H1 (cell line): ENCODE measurements around the gene SIN3B. TPM values are rescaled to one million over a fixed set of nuclear protein-coding genes. Genes with fewer than 3 reads are reported as not detected.

Experiments used
- CTCF ChIA-PET: fragments of 300-600 bp; sonication (Branson Sonifier 250); formaldehyde crosslinking; loops from one replicate; lab custom pipeline; 2021; ENCODE audit not compliant: partially characterized antibody; lab: Charles Lee
- POLR2A ChIA-PET: fragments of 300-600 bp; sonication (Branson Sonifier 250); formaldehyde crosslinking; loops from one replicate; lab custom pipeline; 2021; ENCODE audit warnings: inconsistent platforms; ENCODE audit not compliant: partially characterized antibody; lab: Charles Lee
- DNase-seq, 2 experiments: peaks; one replicate each; pipeline versions ENCODE4 v3.0.0 to v3.0.0-alpha.2; 2010 to 2022; ENCODE audit warnings: low spot score in 2 of 2, low read depth in 1 of 2, mixed read lengths in 1 of 2
- FAIRE-seq: peaks from 2 replicates; lab custom pipeline; 2011; peaks lifted over from hg19 to GRCh38; lab: Jason Lieb, UNC
- H2AFZ ChIP-seq: 2 replicates; pipeline ENCODE4 v1.8.1; 2012; ENCODE audit warnings: low read length, inconsistent platforms
- H2AK5ac ChIP-seq: 2 replicates; pipeline ENCODE4 v1.6.1; 2013; ENCODE audit warnings: low read depth, low read length
- H2BK120ac ChIP-seq: replicated peaks from 2 replicates; pipeline ENCODE3; 2013; ENCODE audit warnings: low read depth, low read length, inconsistent platforms
- H2BK12ac ChIP-seq: 2 replicates; pipeline ENCODE4 v1.6.1; 2013; ENCODE audit warnings: low read depth, low read length
- H2BK15ac ChIP-seq: 2 replicates; pipeline ENCODE4 v1.6.1; 2013; ENCODE audit warnings: low read length
- H2BK20ac ChIP-seq: 2 replicates; pipeline ENCODE4 v1.6.1; 2013; ENCODE audit warnings: low read length
- H2BK5ac ChIP-seq: 2 replicates; pipeline ENCODE4 v1.6.1; 2013; ENCODE audit warnings: low read depth, low read length
- H3K14ac ChIP-seq: 2 replicates; pipeline ENCODE4 v1.6.1; 2013; ENCODE audit warnings: inconsistent platforms; ENCODE audit not compliant: insufficient read length
- H3K18ac ChIP-seq: 2 replicates; pipeline ENCODE4 v1.6.1; 2013; ENCODE audit warnings: low read length; ENCODE audit errors: extremely low read depth
- H3K23ac ChIP-seq: 2 replicates; pipeline ENCODE4 v1.6.1; 2013; ENCODE audit warnings: inconsistent platforms; ENCODE audit not compliant: insufficient read length
- H3K23me2 ChIP-seq: 2 replicates; pipeline ENCODE4 v1.6.1; 2013; ENCODE audit warnings: low read depth, low read length
- H3K27ac ChIP-seq: 2 replicates; pipeline ENCODE4 v1.6.1; 2011; ENCODE audit warnings: low read depth, low read length, inconsistent platforms
- H3K27me3 ChIP-seq, 4 experiments: replicated peaks in 1 of 4; 1 replicate in 1 of 4; 2 replicates in 3 of 4; pipeline versions ENCODE4 v1.6.1 to v1.8.1; 2011 to 2013; ENCODE audit warnings: low read length in 3 of 4, mild to moderate bottlenecking in 3 of 4, inconsistent platforms in 2 of 4, mixed read lengths in 2 of 4, moderate library complexity in 1 of 4; ENCODE audit not compliant: control insufficient read depth in 3 of 4, insufficient read depth in 3 of 4; ENCODE audit errors: extremely low read depth in 1 of 4
- H3K36me3 ChIP-seq, 4 experiments: 2 replicates each; pipeline versions ENCODE4 v1.6.1 to v1.8.1; 2011 to 2013; ENCODE audit warnings: mild to moderate bottlenecking in 4 of 4, low read length in 3 of 4, moderate library complexity in 2 of 4, control low read depth in 1 of 4, inconsistent platforms in 1 of 4; ENCODE audit not compliant: insufficient read depth in 4 of 4, control insufficient read depth in 2 of 4
- H3K4ac ChIP-seq: replicated peaks from 2 replicates; pipeline ENCODE3; 2013; ENCODE audit warnings: low read length, low read depth, mixed read lengths, inconsistent platforms; ENCODE audit not compliant: insufficient read length
- H3K4me1 ChIP-seq, 4 experiments: replicated peaks in 1 of 4; 1 replicate in 1 of 4; 2 replicates in 3 of 4; pipeline versions ENCODE4 v1.6.1 to v1.8.1; 2011 to 2013; ENCODE audit warnings: low read length in 3 of 4, inconsistent platforms in 2 of 4, mixed read lengths in 1 of 4; ENCODE audit not compliant: insufficient read depth in 4 of 4, control insufficient read depth in 3 of 4
- H3K4me2 ChIP-seq, 2 experiments: 2 replicates each; pipeline versions ENCODE4 v1.6.1 to v1.8.1; 2011 to 2013; ENCODE audit warnings: low read depth in 2 of 2, low read length in 2 of 2, control low read depth in 1 of 2, inconsistent platforms in 1 of 2, mild to moderate bottlenecking in 1 of 2; ENCODE audit not compliant: insufficient read depth in 1 of 2
- H3K4me3 ChIP-seq, 4 experiments: fragments of 200-600, 300-600 bp in 1 of 4; sonication (generic), shearing (Covaris generic), sonication (Bioruptor Twin) in 1 of 4; 2 replicates each; pipeline versions ENCODE4 v1.5.1 to v1.8.1; 2011 to 2016; ENCODE audit warnings: low read length in 4 of 4, low read depth in 3 of 4, control low read depth in 2 of 4, inconsistent platforms in 2 of 4, mild to moderate bottlenecking in 2 of 4, mixed read lengths in 1 of 4, moderate library complexity in 1 of 4; ENCODE audit not compliant: insufficient read depth in 2 of 4; ENCODE audit errors: extremely low read depth in 1 of 4
- H3K56ac ChIP-seq: replicated peaks from 2 replicates; pipeline ENCODE3; 2013; ENCODE audit warnings: low read depth, mild to moderate bottlenecking, mixed read lengths, low read length, inconsistent platforms; ENCODE audit not compliant: insufficient read length
- H3K79me1 ChIP-seq: 2 replicates; pipeline ENCODE4 v1.6.1; 2013; ENCODE audit warnings: low read depth, low read length, control low read depth
- H3K79me2 ChIP-seq, 2 experiments: 2 replicates each; pipeline versions ENCODE4 v1.6.1 to v1.8.1; 2012 to 2013; ENCODE audit warnings: low read length in 2 of 2, mild to moderate bottlenecking in 2 of 2, inconsistent platforms in 1 of 2; ENCODE audit not compliant: insufficient read depth in 2 of 2, control insufficient read depth in 1 of 2
- H3K9ac ChIP-seq, 4 experiments: replicated peaks in 1 of 4; 1 replicate in 1 of 4; 2 replicates in 3 of 4; pipeline versions ENCODE4 v1.6.1 to v1.8.1; 2011 to 2013; ENCODE audit warnings: low read depth in 3 of 4, low read length in 3 of 4, control low read depth in 2 of 4, mild to moderate bottlenecking in 2 of 4, moderate library complexity in 2 of 4, inconsistent platforms in 1 of 4; ENCODE audit errors: extremely low read depth in 1 of 4
- H3K9me3 ChIP-seq, 2 experiments: 2 replicates each; pipeline versions ENCODE4 v1.6.1 to v1.8.1; 2012 to 2013; ENCODE audit warnings: mild to moderate bottlenecking in 2 of 2, moderate library complexity in 2 of 2, control low read depth in 1 of 2, inconsistent platforms in 1 of 2, low read depth in 1 of 2, low read length in 1 of 2, mixed read lengths in 1 of 2; ENCODE audit not compliant: insufficient read depth in 2 of 2
- H4K20me1 ChIP-seq, 2 experiments: replicated peaks in 1 of 2; 2 replicates each; pipeline versions ENCODE3 to v1.8.1; 2011 to 2013; ENCODE audit warnings: inconsistent platforms in 2 of 2, low read length in 2 of 2, mild to moderate bottlenecking in 1 of 2; ENCODE audit not compliant: insufficient read depth in 2 of 2, control insufficient read depth in 1 of 2
- H4K5ac ChIP-seq: 2 replicates; pipeline ENCODE4 v1.6.1; 2013; ENCODE audit warnings: low read length, low read depth, mixed read lengths, inconsistent platforms; ENCODE audit not compliant: insufficient read length
- H4K8ac ChIP-seq: 2 replicates; pipeline ENCODE4 v1.8.0; 2013; ENCODE audit warnings: mild to moderate bottlenecking, moderate library complexity, low read length, inconsistent platforms; ENCODE audit not compliant: insufficient read depth; ENCODE audit errors: extremely low read depth
- H4K91ac ChIP-seq: replicated peaks from 2 replicates; pipeline ENCODE3; 2013; ENCODE audit warnings: low read length, mixed read lengths, inconsistent platforms; ENCODE audit not compliant: insufficient read length
- CBX8 ChIP-seq: fragments of 300-800, 300-1000 bp; sonication (generic); IDR thresholded peaks from 2 replicates; pipeline ENCODE4 v1.7.1; 2016; ENCODE audit warnings: low read depth, low read length, borderline replicate concordance
- CHD1 ChIP-seq: IDR thresholded peaks from 2 replicates; pipeline ENCODE4 v1.6.1; 2012; ENCODE audit warnings: low read depth, low read length, improper control_type of control experiment
- FOSL1 ChIP-seq: IDR thresholded peaks from 2 replicates; pipeline ENCODE4 v1.6.1; 2011; ENCODE audit warnings: mild to moderate bottlenecking, low read depth, low read length, moderate library complexity; ENCODE audit not compliant: insufficient read depth
- POLR2AphosphoS5 ChIP-seq: IDR thresholded peaks from 2 replicates; pipeline ENCODE4 v1.6.1; 2011; ENCODE audit warnings: low read depth, low read length
- RAD21 ChIP-seq, 2 experiments: IDR thresholded peaks in 1 of 2; conservative IDR thresholded peaks in 1 of 2; 2 replicates each; pipeline ENCODE4 v1.6.1; 2011; ENCODE audit warnings: low read depth in 2 of 2, low read length in 2 of 2, improper control_type of control experiment in 1 of 2, inconsistent platforms in 1 of 2, mild to moderate bottlenecking in 1 of 2, moderate library complexity in 1 of 2
- RNF2 ChIP-seq: fragments of 200-900, 300-1000 bp; sonication (generic); IDR thresholded peaks from 2 replicates; pipeline ENCODE4 v1.7.1; 2016; ENCODE audit warnings: borderline replicate concordance, low read depth, mild to moderate bottlenecking, antibody characterized with exemption, low read length; ENCODE audit not compliant: poor library complexity, severe bottlenecking; ENCODE audit errors: missing control alignments
- SP1 ChIP-seq: IDR thresholded peaks from 2 replicates; pipeline ENCODE4 v1.6.1; 2011; ENCODE audit warnings: low read depth, low read length
- SP4 ChIP-seq: IDR thresholded peaks from 2 replicates; pipeline ENCODE4 v1.6.1; 2012; ENCODE audit warnings: low read length, inconsistent platforms
- SRF ChIP-seq: IDR thresholded peaks from 2 replicates; pipeline ENCODE4 v1.6.1; 2011; ENCODE audit warnings: mild to moderate bottlenecking, low read depth, low read length, moderate library complexity
- TAF7 ChIP-seq: optimal IDR thresholded peaks from 2 replicates; pipeline ENCODE3; 2011; ENCODE audit warnings: low read depth, mild to moderate bottlenecking, inconsistent platforms, low read length, moderate library complexity, borderline replicate concordance
- WGBS, 2 experiments: shearing (Covaris generic) in 1 of 2; methylation state at CpG; one replicate each; pipeline versions ENCODE4 v1.1.6 to v1.1.7; 2013 to 2015; ENCODE audit warnings: low lambda C conversion rate in 2 of 2, mixed read lengths in 2 of 2, inconsistent platforms in 1 of 2, low coverage in 1 of 2, missing lambda C conversion rate in 1 of 2; ENCODE audit not compliant: insufficient replicate concordance in 2 of 2, insufficient coverage in 1 of 2, insufficient read length in 1 of 2; ENCODE audit errors: extremely low coverage in 1 of 2, missing lambda C conversion rate in 1 of 2; 5-methylcytosine and 5-hydroxymethylcytosine counted together
- polyA plus RNA-seq, 7 experiments: library from polyadenylated mRNA; depleted of rRNA in 3 of 7; stranded (reverse) in 5 of 7; unstranded in 2 of 7; fragments of >200 nt in 5 of 7; fragments of 200-250 nt in 2 of 7; gene quantifications; 1 replicate in 5 of 7; 2 replicates in 1 of 7; 4 replicates in 1 of 7; pipeline versions ENCODE4 v1.2.1 to v1.2.3, GENCODE V29; 2011 to 2013; ENCODE audit warnings: missing spikeins in 2 of 7, mixed read lengths in 2 of 7
- total RNA-seq: library from RNA; stranded (reverse); fragmentation: NEBNext Ultra II Directional; extraction: Animal tissue kit (Norgen Biotek cat#: 25700); gene quantifications from 2 replicates; pipeline ENCODE4 v1.2.1, GENCODE V29; 2021
- TF ChIP-seq, protein P1 (sequence below): IDR thresholded peaks from 2 replicates; pipeline ENCODE4 v1.6.1; 2012; ENCODE audit warnings: inconsistent platforms

The SIN3B gene
- total and polyA plus RNA-seq, 2 of the 8 experiments (the other 6 are each of a cell fraction or from before 2014, with no cell fraction given), result 29.5 to 71.1 TPM

DNA sequence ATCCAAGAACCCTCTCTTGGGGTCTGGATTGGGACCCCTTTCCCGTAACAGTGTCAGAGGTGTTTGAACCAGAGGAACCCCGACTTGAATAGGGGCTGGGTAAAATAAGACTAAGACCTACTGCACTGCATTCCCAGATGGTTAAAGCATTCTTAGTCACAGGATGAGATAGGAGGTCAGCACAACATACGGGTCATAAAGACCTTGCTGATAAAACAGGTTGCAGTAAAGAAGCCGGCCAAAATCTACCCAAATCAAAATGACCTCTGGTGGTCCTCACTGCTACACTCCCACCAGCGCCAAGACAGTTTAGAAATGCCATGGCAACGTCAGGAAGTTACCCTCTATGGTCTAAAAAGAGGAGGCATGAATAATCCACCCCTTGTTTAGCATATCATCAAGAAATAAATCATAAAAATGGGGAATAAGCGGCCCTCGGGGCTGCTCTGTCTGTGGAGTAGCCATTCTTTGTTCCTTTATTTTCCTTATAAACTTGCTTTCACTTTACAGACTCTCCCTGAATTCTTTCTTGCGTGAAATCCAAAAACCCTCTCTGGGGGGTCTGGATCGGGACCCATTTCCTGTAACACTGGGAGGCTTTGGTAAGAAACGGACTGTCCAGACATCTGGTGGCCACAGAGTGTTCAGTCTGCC, 4.4 kb upstream of the SIN3B start:
- 0 out of 2 replicates have a peak overlapping the region, but pooled peaks have one; percentile 51 for H2AFZ ChIP-seq
- peak overlapping the region; percentile 93 for H3K18ac ChIP-seq
- H3K27ac ChIP-seq, result peak overlapping the region; percentile 25; the same call in 1 of the 2 replicates
- H3K9ac ChIP-seq, result peak overlapping the region in 1 of 4 experiments; percentile 55; a peak in 1 of 7 replicates
- H4K20me1 ChIP-seq, result no peaks in the 10 kb centered on the region
- 0 out of 2 replicates have a peak overlapping the region, but pooled peaks have one; percentile 1 for H2BK20ac ChIP-seq
- H3K14ac ChIP-seq, result no peak overlapping the region
- H3K4me2 ChIP-seq, result peak overlapping the region; percentile 61 to 81
- 59% methylated on average over 11 of the region's 11 CpGs; no CpG with 5 or more reads in 1 of the 2 experiments for WGBS, 2 experiments
- peak overlapping the region in 3 of 4 experiments; percentile 0 to 41 (median 15); a peak in 5 of 8 replicates for H3K4me3 ChIP-seq
- ChIA-PET POLR2A (interaction anchor here (1.0 to 2.2 kb wide), 6 partner anchors 9 to 55 kb away, joined by 3 to 9 read pairs (median 5); no protein-coding TSS in a partner anchor), CTCF (no interaction called here)
- H2BK120ac ChIP-seq, result no peak overlapping the region
- no peaks in the 10 kb centered on the region for H3K79me1 ChIP-seq
- no peak overlapping the region for H3K56ac ChIP-seq
- H3K79me2 ChIP-seq, result peaks cover 0 to 2% of the 10 kb centered on the region in 2 experiments; a peak in 2 of 4 replicates
- H2BK5ac ChIP-seq, result peak overlapping the region; percentile 92; the same call in 1 of the 2 replicates
- no peak overlapping the region for H2BK15ac ChIP-seq
- H4K5ac ChIP-seq, result no peak overlapping the region
- H3K36me3 ChIP-seq, result no peaks in the 10 kb centered on the region
- peak overlapping the region; percentile 97 for H2BK12ac ChIP-seq
- peaks cover 5% of the 10 kb centered on the region; the same call in 1 of the 2 replicates for H3K23me2 ChIP-seq
- no peak for FAIRE-seq
- no peak overlapping the region for H4K8ac ChIP-seq
- H3K9me3 ChIP-seq, result no peaks in the 10 kb centered on the region
- H3K27me3 ChIP-seq, result no peaks in the 10 kb centered on the region
- peak overlapping the region; percentile 4 for H4K91ac ChIP-seq
- peaks cover 4 to 17% (median 10%) of the 10 kb centered on the region in 4 experiments for H3K4me1 ChIP-seq
- H3K4ac ChIP-seq, result no peak overlapping the region
- no peak for DNase-seq
- no peak overlapping the region for H2AK5ac ChIP-seq
- no peak overlapping the region for H3K23ac ChIP-seq
- TF ChIP-seq SP4, result no peak
- TF ChIP-seq FOSL1, result no peak
- TF ChIP-seq SP1, result no peak
- TF ChIP-seq, protein P1, sequence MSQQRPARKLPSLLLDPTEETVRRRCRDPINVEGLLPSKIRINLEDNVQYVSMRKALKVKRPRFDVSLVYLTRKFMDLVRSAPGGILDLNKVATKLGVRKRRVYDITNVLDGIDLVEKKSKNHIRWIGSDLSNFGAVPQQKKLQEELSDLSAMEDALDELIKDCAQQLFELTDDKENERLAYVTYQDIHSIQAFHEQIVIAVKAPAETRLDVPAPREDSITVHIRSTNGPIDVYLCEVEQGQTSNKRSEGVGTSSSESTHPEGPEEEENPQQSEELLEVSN, result no peak
- TF ChIP-seq CHD1, result no peak
- TF ChIP-seq CBX8, result no peak
- no peak for TF ChIP-seq RAD21 (IDR thresholded peaks at IDR 0.05 in 1 of 2, conservative IDR thresholded peaks at IDR 0.05 in 1 of 2; ENCODE audit: low read depth in 2 of 2, low read length in 2 of 2)
- TF ChIP-seq RNF2, result no peak
- TF ChIP-seq TAF7, result no peak
- no peak for TF ChIP-seq POLR2AphosphoS5
- no peak for TF ChIP-seq SRF
